B cell (primary cell): ENCODE results near the gene ZMPSTE24. TPM values are rescaled to one million over a fixed set of nuclear protein-coding genes. Genes with fewer than 3 reads are reported as not detected.

Source experiments
- ATAC-seq: fragments of 200-7000 bp; cut with Tn5 transposase; one replicate; pipeline ENCODE4 v1.10.0; 2021; ENCODE audit warnings: low read depth, mild to moderate bottlenecking, moderate number of reproducible peaks, moderate library complexity
- CTCF ChIA-PET: fragments of 350-600 bp; sonication (Branson Sonifier 250); formaldehyde crosslinking; loops from one replicate; lab custom pipeline; 2021; ENCODE audit warnings: antibody characterized with exemption, inconsistent platforms; lab: Charles Lee
- POLR2A ChIA-PET: fragments of 350-600 bp; sonication (Branson Sonifier 250); formaldehyde crosslinking; loops from one replicate; lab custom pipeline; 2021; ENCODE audit warnings: antibody characterized with exemption; lab: Charles Lee
- DNase-seq: peaks from one replicate; pipeline ENCODE4 v3.0.0; 2013
- H2AFZ ChIP-seq: 2 replicates; pipeline ENCODE4 v1.6.1; 2012; ENCODE audit warnings: mild to moderate bottlenecking, low read depth, low read length; ENCODE audit not compliant: insufficient read depth, poor library complexity, severe bottlenecking
- H3K27ac ChIP-seq, 2 donors: 1 replicate in 1 of 2; 2 replicates in 1 of 2; pipeline ENCODE4 v1.5.1; 2012 to 2013; ENCODE audit warnings: low read length in 2 of 2, mild to moderate bottlenecking in 2 of 2, moderate library complexity in 1 of 2
- H3K27me3 ChIP-seq, 4 experiments: fragments of 200-600 bp in 1 of 4; sonication (generic) in 1 of 4; replicated peaks in 1 of 4; 1 replicate in 2 of 4; 2 replicates in 2 of 4; pipeline versions ENCODE4 v1.6.1 to v1.7.0; 2013 to 2016; ENCODE audit warnings: low read length in 3 of 4, mild to moderate bottlenecking in 2 of 4, mixed read lengths in 1 of 4, moderate library complexity in 1 of 4; ENCODE audit not compliant: insufficient read depth in 4 of 4, control insufficient read depth in 3 of 4; ENCODE audit errors: control extremely low read depth in 1 of 4
- H3K36me3 ChIP-seq, 2 experiments: replicated peaks in 1 of 2; 1 replicate in 1 of 2; 2 replicates in 1 of 2; pipeline versions ENCODE4 v1.6.1 to v1.7.1; 2013; ENCODE audit warnings: low read length in 1 of 2; ENCODE audit not compliant: insufficient read depth in 2 of 2, control insufficient read depth in 1 of 2; ENCODE audit errors: control extremely low read depth in 1 of 2, extremely low read depth in 1 of 2
- H3K4me1 ChIP-seq, 2 donors: fragments of 200-600 bp in 1 of 2; sonication (generic) in 1 of 2; 1 replicate in 1 of 2; 2 replicates in 1 of 2; pipeline versions ENCODE4 v1.5.1 to v1.6.1; 2013 to 2017; ENCODE audit warnings: low read length in 2 of 2; ENCODE audit not compliant: control insufficient read depth in 2 of 2, insufficient read depth in 2 of 2
- H3K4me2 ChIP-seq: replicated peaks from 2 replicates; pipeline ENCODE3; 2012; ENCODE audit warnings: mild to moderate bottlenecking, low read depth, low read length; ENCODE audit not compliant: poor library complexity, severe bottlenecking
- H3K4me3 ChIP-seq, 5 experiments: fragments of 200-600 bp in 1 of 5; sonication (generic) in 1 of 5; 1 replicate in 3 of 5; 2 replicates in 2 of 5; pipeline versions ENCODE4 v1.5.1 to v1.7.0; 2011 to 2016; ENCODE audit warnings: low read length in 4 of 5, mild to moderate bottlenecking in 4 of 5, low read depth in 2 of 5, control low read depth in 1 of 5, moderate library complexity in 1 of 5; ENCODE audit not compliant: insufficient read depth in 1 of 5; ENCODE audit errors: control extremely low read depth in 1 of 5, extremely low read depth in 1 of 5
- H3K79me2 ChIP-seq: fragments of 200-600 bp; sonication (generic); one replicate; pipeline ENCODE4 v1.6.0; 2016; ENCODE audit warnings: low read length; ENCODE audit not compliant: control insufficient read depth, insufficient read depth
- H3K9ac ChIP-seq: fragments of 200-600 bp; sonication (generic); 2 replicates; pipeline ENCODE4 v1.6.1; 2017; ENCODE audit warnings: mild to moderate bottlenecking, low read length, moderate library complexity
- H3K9me3 ChIP-seq, 3 donors: one replicate each; pipeline versions ENCODE4 v1.6.1 to v1.7.1; 2013; ENCODE audit warnings: low read length in 2 of 3; ENCODE audit not compliant: control insufficient read depth in 2 of 3, insufficient read depth in 1 of 3; ENCODE audit errors: control extremely low read depth in 1 of 3
- H4K20me1 ChIP-seq: 2 replicates; pipeline ENCODE4 v1.6.0; 2012; ENCODE audit warnings: mild to moderate bottlenecking, low read length; ENCODE audit not compliant: insufficient read depth, control insufficient read depth, poor library complexity, severe bottlenecking
- H3K27ac Mint-ChIP-seq: one replicate; pipeline ENCODE4 v1.8.0; 2021; ENCODE audit warnings: mixed read lengths
- H3K27me3 Mint-ChIP-seq: one replicate; pipeline ENCODE4 v1.8.0; 2021; ENCODE audit warnings: mixed read lengths
- H3K4me1 Mint-ChIP-seq: one replicate; pipeline ENCODE4 v1.8.0; 2021; ENCODE audit warnings: mixed read lengths
- H3K4me3 Mint-ChIP-seq: one replicate; pipeline ENCODE4 v1.8.0; 2021; ENCODE audit warnings: mixed read lengths
- H3K9me3 Mint-ChIP-seq: one replicate; pipeline ENCODE4 v1.8.0; 2022; ENCODE audit warnings: mixed read lengths; ENCODE audit not compliant: insufficient read depth
- CTCF ChIP-seq: fragments of 200-600 bp; IDR thresholded peaks from one replicate; pipeline ENCODE4 v1.8.0; 2022; ENCODE audit warnings: antibody characterized with exemption, mild to moderate bottlenecking
- EZH2 ChIP-seq: IDR thresholded peaks from 2 replicates; pipeline ENCODE4 v1.6.1; 2012; ENCODE audit warnings: borderline replicate concordance, low read depth, mild to moderate bottlenecking, moderate library complexity, low read length; ENCODE audit not compliant: insufficient read depth, poor library complexity, severe bottlenecking
- WGBS: methylation state at CpG from one replicate; pipeline ENCODE4 v1.1.5; 2013; ENCODE audit warnings: missing lambda C conversion rate; ENCODE audit not compliant: insufficient coverage; 5-methylcytosine and 5-hydroxymethylcytosine counted together
- intact Hi-C: fragments of 100-400 bp; cut with micrococcal nuclease; formaldehyde crosslinking; loops from one replicate; pipeline ENCODE4 v1.10.0; 2022
- polyA plus RNA-seq: library from polyadenylated mRNA; depleted of rRNA; stranded (reverse); fragments of >200 nt; gene quantifications from 2 replicates; pipeline ENCODE4 v1.2.3, GENCODE V29; 2012
- total RNA-seq, 2 donors: library from RNA; stranded (reverse); fragments of 120-200 nt in 1 of 2; gene quantifications; 1 replicate in 1 of 2; 2 replicates in 1 of 2; pipeline versions ENCODE4 v1.2.3 to v1.2.4, GENCODE V29; 2013 to 2022

Gene ZMPSTE24
- total and polyA plus RNA-seq, 2 donors (not counting 1 experiment from before 2014, with no cell fraction given) = 3.5 to 18.5 TPM

GRCh38 chr1:40257313-40257687 lies 736 bp upstream of the ZMPSTE24 start:
- Histone ChIP-seq H3K27me3 (no peaks in the 10 kb centered on the region), H3K79me2 (peaks cover 41% of the 10 kb centered on the region), H3K4me1 (peaks cover 9 to 10% of the 10 kb centered on the region in 2 donors), H3K9ac (peak overlapping the region; percentile 97), H4K20me1 (no peaks in the 10 kb centered on the region), H3K36me3 (peaks cover 2 to 21% of the 10 kb centered on the region in 2 experiments), H3K27ac (peak overlapping the region; percentile 99), H3K4me2 (peak overlapping the region; percentile 91), H3K4me3 (peak overlapping the region; percentile 80 to 98 (median 96)), H3K9me3 (no peaks in the 10 kb centered on the region), H2AFZ (peak overlapping the region; percentile 92)
- Mint-ChIP-seq H3K4me3 (peak overlapping the region; percentile 97), H3K27ac (peak overlapping the region; percentile 99), H3K9me3 (no peaks in the 10 kb centered on the region), H3K4me1 (peaks cover 30% of the 10 kb centered on the region), H3K27me3 (no peaks in the 10 kb centered on the region)
- CTCF ChIA-PET = interaction anchor here (0.6 to 1.0 kb wide), 2 partner anchors 104 to 143 kb away, joined by 3 read pairs; no protein-coding TSS in a partner anchor
- POLR2A ChIA-PET = interaction anchor here (0.7 to 1.3 kb wide), 10 partner anchors 33 to 1156 kb away, joined by 3 to 11 read pairs (median 4); partner anchors contain the start of genes CAP1, COL9A2 and SMAP2
- ATAC-seq (peak; percentile 2), DNase-seq (no peak)
- 0% methylated on average over 16 of the region's 16 CpGs for WGBS
- no peak for TF ChIP-seq EZH2
- TF ChIP-seq CTCF = no peak
- intact Hi-C loops = loop anchor here (1.0 to 10.0 kb wide), 3 partner anchors 80 to 193 kb away; partner anchors contain the start of gene ZFP69B

GRCh38 chr1:40258445-40258769 lies 371 bp downstream of the ZMPSTE24 start:
- Histone ChIP-seq H3K27me3 (no peaks in the 10 kb centered on the region), H3K9ac (peak overlapping the region; percentile 97), H3K4me3 (peak overlapping the region; percentile 80 to 98 (median 96)), H3K27ac (peak overlapping the region; percentile 99), H2AFZ (peak overlapping the region; percentile 92), H3K4me2 (peak overlapping the region; percentile 91), H3K4me1 (peaks cover 9 to 10% of the 10 kb centered on the region in 2 donors), H4K20me1 (no peaks in the 10 kb centered on the region), H3K79me2 (peaks cover 44% of the 10 kb centered on the region), H3K9me3 (no peaks in the 10 kb centered on the region), H3K36me3 (peaks cover 2 to 31% of the 10 kb centered on the region in 2 experiments)
- Mint-ChIP-seq H3K9me3 (no peaks in the 10 kb centered on the region), H3K27me3 (no peaks in the 10 kb centered on the region), H3K4me3 (peak overlapping the region; percentile 97), H3K4me1 (peaks cover 32% of the 10 kb centered on the region), H3K27ac (peak overlapping the region; percentile 99)
- TF ChIP-seq CTCF = no peak
- TF ChIP-seq EZH2 = no peak
- 0% methylated on average over 10 of the region's 10 CpGs for WGBS
- DNase-seq (no peak), ATAC-seq (no peak)
- POLR2A ChIA-PET = interaction anchor here (0.6 to 0.8 kb wide), 2 partner anchors 57 to 115 kb away, joined by 4 to 7 read pairs; partner anchors contain the start of gene SMAP2
- intact Hi-C loops = loop anchor here (1.0 to 10.0 kb wide), 6 partner anchors 57 to 273 kb away; partner anchors contain the start of genes RLF and ZNF684
- CTCF ChIA-PET = interaction anchor here (1.4 kb wide), 1 partner anchor 80 kb away, joined by 3 read pairs; no protein-coding TSS in a partner anchor
